TTC549 (cell line): ENCODE data around the gene GSG1L.

Source experiments
- FAIRE-seq: peaks from 2 replicates; lab custom pipeline; 2012; peaks lifted over from hg19 to GRCh38; lab: Jason Lieb, UNC

GSG1L gene

GRCh38 chr16:27771201-27771910 lies 292.2 kb downstream of the GSG1L start:
- FAIRE-seq = no peak

- no peak for FAIRE-seq
These were observed 293.0 kb downstream of the GSG1L start for GRCh38 chr16:27770271-27771196.

GRCh38 chr16:27769561-27770255 lies 293.8 kb downstream of the GSG1L start:
- no peak for FAIRE-seq

- FAIRE-seq = no peak
These were observed 294.8 kb downstream of the GSG1L start for GRCh38 chr16:27768651-27769272.

- no peak for FAIRE-seq
These were observed 295.4 kb downstream of the GSG1L start for GRCh38 chr16:27767971-27768591.

- FAIRE-seq = no peak
These were observed 296.4 kb downstream of the GSG1L start for GRCh38 chr16:27767081-27767480.

GRCh38 chr16:27766236-27766925 lies 297.1 kb downstream of the GSG1L start:
- no peak for FAIRE-seq

- FAIRE-seq = no peak
These were observed 298.4 kb downstream of the GSG1L start for GRCh38 chr16:27764869-27765675.

GRCh38 chr16:27764427-27764826 lies 299.1 kb downstream of the GSG1L start:
- FAIRE-seq = no peak

GRCh38 chr16:27762441-27762840 lies 301.1 kb downstream of the GSG1L start:
- no peak for FAIRE-seq

GRCh38 chr16:27761816-27762215 lies 301.7 kb downstream of the GSG1L start:
- no peak for FAIRE-seq

- no peak for FAIRE-seq
These were observed 302.7 kb downstream of the GSG1L start for GRCh38 chr16:27760789-27761176.

- FAIRE-seq = no peak
These were observed 303.3 kb downstream of the GSG1L start for GRCh38 chr16:27759967-27760788.

- FAIRE-seq = no peak
These were observed 304.1 kb downstream of the GSG1L start for GRCh38 chr16:27759301-27759871.

GRCh38 chr16:27758544-27758943 lies 305.0 kb downstream of the GSG1L start:
- FAIRE-seq = no peak

- no peak for FAIRE-seq
These were observed 307.1 kb downstream of the GSG1L start for GRCh38 chr16:27756206-27756970.

- FAIRE-seq = no peak
These were observed 308.5 kb downstream of the GSG1L start for GRCh38 chr16:27754788-27755690.
